ENCODE data around the gene PPAT.
"Not testable (repeated sequence)": the region's sequence is repeated elsewhere in the genome, so short reads cannot be mapped to it uniquely, and the experiment has no call there.

PPAT gene

DNA sequence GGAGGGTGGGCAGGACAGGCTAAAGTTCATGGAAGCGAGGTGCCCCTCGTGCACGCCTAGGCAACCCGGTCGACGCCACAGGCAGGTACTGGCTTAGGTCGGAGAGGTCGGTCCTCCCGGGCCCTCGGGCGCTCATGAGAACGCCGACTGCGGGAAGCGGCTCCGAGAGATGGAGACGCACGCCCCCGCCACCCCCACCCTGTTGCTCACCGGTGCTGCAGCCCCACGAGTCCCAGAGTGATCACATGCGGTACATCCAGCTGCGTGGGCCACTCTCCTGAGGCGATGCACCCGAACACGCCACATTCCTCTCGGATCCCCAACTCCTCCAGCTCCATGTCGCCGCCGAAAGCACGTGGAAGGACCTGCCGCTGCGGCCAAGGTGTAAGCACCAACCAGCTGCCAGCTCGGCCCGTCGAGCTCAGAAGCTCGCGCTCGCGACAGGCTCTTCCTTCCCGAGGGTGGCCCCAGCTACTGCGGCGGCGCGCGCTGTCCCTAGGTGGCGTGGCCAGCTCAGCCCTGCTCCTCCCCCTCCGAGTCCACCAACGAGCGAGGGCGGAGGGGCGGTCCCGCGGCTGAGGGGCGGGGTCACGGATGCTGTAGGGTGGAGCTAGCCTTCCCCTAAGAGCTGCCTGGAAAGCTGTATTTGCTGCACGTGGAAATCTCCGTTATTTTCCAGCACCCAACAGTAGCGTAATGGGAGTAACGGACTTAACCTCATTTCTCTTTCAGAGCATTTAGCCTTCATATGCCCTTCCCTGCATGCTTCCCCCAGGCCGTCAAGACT lies at the start of gene PPAT:
TSS of gene PPAT (minus strand) at position 476 of the 787 bp plus-strand sequence. CDS start at position 338, 138 bp downstream.
- DNase-seq, result peak; percentile 89

GRCh38 chr4:56480691-56481090 lies 45.3 kb upstream of the PPAT start:
- no peak for DNase-seq

DNA sequence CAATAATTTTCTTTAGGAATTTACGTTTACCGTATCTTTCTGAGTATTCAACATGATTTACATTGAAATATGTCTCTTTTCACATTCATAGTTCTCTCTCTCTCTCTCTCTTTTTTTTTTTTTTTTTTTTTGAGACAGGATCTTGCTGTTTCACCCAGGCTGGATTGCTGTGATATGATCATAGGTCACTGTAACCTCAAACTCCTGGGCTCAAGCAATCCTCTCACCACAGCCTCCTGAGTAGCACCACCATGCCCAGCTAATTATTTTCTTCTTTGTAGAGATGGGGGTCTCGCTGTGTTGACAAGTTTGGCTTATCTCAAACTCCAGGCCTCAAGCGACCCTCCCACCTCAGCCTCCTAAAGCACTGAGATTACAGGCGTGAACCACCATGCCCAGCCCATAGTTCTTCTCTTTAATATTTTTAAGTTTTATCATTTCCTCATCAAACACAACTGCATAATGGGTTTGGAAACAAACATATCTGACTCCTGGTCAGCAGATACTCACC lies 41.8 kb upstream of the PPAT start:
- no peak for DNase-seq

DNA sequence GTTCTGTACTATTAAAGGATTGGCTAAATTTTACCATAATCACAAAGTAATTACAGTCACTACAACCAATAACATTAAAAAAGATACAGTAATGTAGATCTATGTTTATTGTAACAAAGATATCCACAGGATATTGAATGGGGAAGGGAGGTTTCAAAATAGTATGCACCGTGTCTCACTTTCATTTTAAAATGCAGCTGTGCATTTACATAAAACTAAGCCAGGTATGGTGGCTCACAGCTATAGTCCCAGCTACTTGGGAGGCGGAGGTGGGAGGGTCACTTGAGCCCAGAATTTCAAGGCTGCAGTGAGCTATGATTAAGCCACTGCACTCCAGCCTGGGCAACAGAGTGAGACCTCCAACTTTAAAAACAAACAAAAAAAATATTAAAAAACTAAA lies 40.5 kb upstream of the PPAT start:
- DNase-seq, result no peak

GRCh38 chr4:56469489-56470210 lies 34.2 kb upstream of the PPAT start:
- no peak for DNase-seq

DNA sequence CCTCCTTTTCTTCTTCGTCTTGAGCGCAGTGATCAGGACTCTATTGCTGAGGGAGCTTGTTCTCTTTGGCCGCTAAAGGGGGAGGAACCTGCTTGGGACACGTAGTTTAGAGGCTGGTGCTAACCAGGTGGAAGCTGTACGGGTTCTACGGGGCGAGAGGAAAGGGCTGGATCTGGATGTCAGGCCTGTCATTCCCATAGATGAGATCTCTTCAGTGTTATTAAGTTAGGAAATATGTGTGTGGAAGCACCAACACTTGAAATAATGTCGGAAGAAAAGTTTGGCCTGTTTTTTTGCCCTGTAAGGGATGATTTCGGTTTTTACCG lies 32.6 kb upstream of the PPAT start:
- DNase-seq, result peak; percentile 11

DNA sequence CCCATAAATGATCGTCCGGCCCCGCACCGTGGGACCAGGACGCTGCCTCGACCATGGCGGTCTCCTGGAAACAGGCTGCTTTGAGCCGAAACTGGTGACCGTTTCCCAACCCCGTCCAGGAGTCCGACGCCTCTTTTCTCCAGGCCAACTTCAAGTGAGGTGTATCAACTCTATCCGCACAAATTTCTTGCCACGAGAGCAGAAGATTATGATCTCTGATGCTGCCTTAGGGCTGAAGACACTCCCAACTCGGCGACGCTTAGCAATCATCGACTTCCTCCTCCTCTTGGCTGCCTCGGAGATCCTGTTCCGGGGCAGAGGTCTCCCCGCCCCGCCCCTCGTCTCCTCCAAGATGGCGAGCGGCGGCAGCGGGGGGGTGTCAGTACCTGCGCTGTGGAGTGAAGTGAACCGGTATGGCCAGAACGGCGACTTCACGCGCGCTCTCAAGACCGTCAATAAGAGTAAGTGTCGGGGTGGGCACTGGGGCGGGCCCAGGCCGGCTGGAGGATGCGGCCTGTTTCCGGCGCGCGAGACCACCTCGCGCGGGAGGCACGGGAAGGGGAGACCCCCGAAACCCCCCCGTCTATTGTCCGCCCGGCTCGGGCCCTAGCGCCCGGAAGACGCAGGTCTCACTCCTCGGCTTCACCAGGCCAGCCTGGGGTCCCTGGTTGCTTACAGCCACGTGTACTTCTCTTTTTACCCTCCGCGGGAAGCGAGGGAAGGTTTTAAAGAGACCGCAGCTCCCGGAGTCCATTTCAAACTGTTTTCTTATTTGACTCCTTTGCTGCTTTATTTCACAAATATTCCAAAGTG lies 32.1 kb upstream of the PPAT start, which contains the start of gene SRP72:
TSS of gene SRP72 (plus strand) at position 334 of the 813 bp plus-strand sequence. CDS start at position 353, 19 bp downstream.
- DNase-seq, result peak; percentile 54

DNA sequence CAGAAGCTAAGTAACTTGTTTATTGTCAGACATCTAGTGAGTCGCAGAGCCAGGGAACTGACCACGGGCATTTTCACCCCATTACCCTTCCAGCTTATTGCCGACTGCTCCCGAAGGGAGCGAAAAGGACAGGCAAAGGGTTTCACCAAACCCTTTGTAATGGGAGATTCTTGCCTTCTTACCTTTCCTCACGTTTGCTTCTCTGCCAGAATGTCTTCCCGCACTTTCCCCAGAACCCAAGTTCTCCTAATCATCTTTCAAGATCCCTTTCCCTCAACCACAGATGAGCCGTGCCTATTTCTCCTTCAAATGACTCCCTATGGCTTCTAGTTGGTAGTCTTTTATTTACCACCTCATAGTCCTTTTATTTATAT lies 31.5 kb upstream of the PPAT start:
- DNase-seq, result no peak

DNA sequence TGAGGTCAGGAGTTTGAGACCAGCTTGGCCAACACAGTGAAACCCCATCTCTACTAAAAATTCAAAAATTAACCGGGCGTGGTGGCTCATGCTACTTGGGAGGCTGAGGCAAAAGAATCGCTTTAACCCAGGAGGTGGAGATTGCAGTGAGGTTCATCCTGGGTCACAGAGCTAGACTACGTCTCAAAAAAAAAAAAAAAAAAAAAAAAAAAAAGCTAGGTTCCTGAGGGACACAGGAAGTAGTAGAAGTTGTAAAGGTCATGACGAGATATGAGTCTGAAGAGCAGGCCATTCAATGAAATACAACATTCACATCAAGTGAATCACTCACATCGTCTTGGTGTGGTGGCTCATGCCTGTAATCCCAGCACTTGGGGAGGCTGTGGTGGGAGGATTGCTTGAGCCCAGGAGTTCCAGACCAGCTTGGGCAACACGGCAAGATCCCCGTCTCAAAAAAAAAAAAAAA lies 30.9 kb upstream of the PPAT start:
- DNase-seq, result not testable (repeated sequence)

DNA sequence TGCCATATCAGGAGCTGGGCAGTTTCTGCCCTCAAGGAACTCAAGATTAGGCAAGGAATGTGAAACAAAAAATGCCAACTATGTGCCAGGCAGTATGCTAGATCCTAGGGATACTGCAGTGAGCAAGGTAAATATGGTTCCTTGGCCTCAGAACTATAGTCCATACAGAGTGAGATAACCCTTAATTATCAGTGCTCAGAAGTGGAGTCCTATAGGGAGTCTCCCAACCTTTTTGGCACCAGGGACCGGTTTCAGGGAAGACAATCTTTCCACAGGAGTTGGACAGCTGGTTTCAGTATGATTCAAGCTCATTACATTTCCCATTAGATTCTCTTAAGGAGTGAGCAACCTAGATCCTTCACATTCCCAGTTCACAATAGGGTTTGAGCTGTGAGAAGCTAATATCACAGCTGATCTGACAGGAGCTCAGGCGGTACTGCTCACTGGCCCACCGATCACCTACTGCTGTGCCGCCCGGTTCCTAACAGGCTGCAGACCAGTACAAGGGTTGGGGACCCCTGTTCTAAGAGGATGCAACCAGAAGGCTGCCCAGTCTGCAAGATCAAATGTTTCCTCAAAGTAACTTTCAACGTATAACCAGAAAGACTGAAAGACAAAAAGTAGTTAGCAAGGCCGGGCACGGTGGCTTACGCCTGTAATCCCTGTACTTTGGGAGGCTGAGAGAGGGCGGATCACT lies 30.3 kb upstream of the PPAT start:
- no peak for DNase-seq

GRCh38 chr4:56464581-56464980 lies 29.2 kb upstream of the PPAT start:
- no peak for DNase-seq

- DNase-seq, result no peak
Observed at GRCh38 chr4:56463711-56464110, 28.3 kb upstream of the PPAT start.

GRCh38 chr4:56462157-56462556 lies 26.7 kb upstream of the PPAT start:
- DNase-seq, result no peak

GRCh38 chr4:56460085-56460484 lies 24.7 kb upstream of the PPAT start:
- no peak for DNase-seq

GRCh38 chr4:56450342-56450741 lies 14.9 kb upstream of the PPAT start:
- no peak for DNase-seq

- DNase-seq, result not testable (repeated sequence)
Observed at GRCh38 chr4:56449475-56449874, 14.1 kb upstream of the PPAT start.

DNA sequence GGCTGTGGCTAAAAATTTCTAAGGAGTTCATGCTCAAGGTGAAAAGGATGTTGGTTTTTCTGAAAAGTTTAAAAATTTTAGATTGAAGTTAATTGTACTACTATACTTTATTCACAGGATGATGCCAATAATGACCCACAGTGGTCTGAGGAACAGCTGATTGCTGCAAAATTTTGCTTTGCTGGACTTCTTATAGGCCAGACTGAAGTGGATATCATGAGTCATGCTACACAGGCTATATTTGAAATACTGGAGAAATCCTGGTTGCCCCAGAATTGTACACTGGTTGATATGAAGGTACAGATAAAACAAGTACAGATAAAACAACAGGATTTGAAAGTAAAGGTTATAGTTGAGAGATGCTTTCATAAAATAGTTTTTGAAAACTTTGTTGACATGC lies 12.9 kb upstream of the PPAT start:
- no peak for DNase-seq

DNA sequence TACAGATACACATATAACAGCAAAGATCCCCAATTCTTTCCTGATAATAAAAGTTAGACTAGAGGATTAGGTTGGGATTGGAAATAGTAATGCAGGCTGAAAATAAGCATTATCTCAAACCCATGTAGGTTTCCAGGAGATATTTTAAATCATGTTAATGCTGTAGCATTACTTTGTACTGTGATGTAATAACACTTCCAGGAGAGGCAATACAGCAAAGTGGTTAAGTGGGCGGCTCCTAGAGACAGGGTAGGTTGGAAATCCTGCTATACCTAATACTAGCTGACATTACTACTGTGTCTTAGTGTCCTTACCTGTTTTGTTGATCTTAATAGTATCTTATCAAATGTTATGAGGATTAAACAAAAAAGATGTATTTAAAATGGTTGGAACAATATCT lies 10.3 kb upstream of the PPAT start:
- DNase-seq, result no peak

DNA sequence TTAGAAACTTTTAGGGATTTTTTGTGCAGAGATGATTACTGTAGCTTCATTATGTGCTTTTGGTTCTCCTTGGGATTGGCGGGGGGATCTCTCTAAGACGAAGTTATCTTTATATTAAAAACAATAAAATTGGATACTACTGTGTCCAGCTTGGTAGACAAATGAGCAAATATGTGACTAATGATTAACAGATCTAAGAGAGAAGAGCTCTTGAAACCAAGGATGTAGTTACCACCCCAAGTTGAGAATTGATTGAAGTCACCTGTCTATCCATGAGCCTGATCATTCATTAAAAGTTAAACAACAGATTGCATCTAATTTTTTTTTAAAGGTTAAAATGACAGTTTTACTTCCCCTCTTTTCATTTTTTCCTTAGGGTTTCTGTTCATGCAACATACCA lies 9.3 kb upstream of the PPAT start:
- no peak for DNase-seq

- no peak for DNase-seq
Observed at GRCh38 chr4:56440983-56441382, 5.6 kb upstream of the PPAT start.

DNA sequence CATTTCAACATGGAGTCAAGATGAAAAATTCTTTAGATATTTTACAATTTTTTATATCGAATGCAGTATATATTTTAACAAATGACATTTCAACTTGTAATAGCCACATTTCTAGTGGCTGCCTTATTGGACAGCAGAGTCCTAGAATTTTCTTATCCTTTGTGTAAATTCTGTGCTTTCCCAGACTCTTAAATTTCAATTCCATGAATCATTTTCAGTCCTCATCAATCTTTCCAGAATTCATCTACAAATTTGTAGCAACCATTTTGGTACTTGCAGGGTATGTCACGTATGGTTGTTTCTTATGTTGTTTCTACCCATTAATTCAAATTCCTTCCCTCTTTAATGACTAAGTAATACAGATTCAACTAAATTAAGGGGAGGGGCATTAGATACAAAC lies 3.4 kb upstream of the PPAT start:
- no peak for DNase-seq

GRCh38 chr4:56434599-56435139 lies 746 bp downstream of the PPAT start:
- DNase-seq, result no peak
